PC-9 (cell line): ENCODE measurements around the gene SLC6A6. TPM values are rescaled to one million over a fixed set of nuclear protein-coding genes. Genes with fewer than 3 reads are reported as not detected.

Source experiments
- BruUV-seq: library from RNA; stranded (reverse); fragments of 400-500 nt; replicated peaks from 2 replicates; lab custom pipeline; 2021; lab: Mats Ljungman, UMichigan
- CTCF ChIA-PET: fragments of 300-600 bp; sonication (Branson Sonifier 250); formaldehyde crosslinking; loops from one replicate; lab custom pipeline; 2022; ENCODE audit warnings: antibody characterized with exemption; lab: Charles Lee
- POLR2A ChIA-PET: fragments of 300-600 bp; sonication (Branson Sonifier 250); formaldehyde crosslinking; loops from one replicate; lab custom pipeline; 2022; ENCODE audit warnings: antibody characterized with exemption; ENCODE audit not compliant: unreplicated experiment; lab: Charles Lee
- DNase-seq, 2 experiments: peaks; one replicate each; pipeline versions ENCODE4 v3.0.0 to v3.0.0-alpha.2; 2015 to 2022; ENCODE audit warnings: mixed read lengths in 1 of 2
- H2AFZ ChIP-seq: fragments of 200-600 bp; sonication (generic); 2 replicates; pipeline ENCODE4 v1.8.1; 2017; ENCODE audit warnings: antibody characterized with exemption
- H3F3A ChIP-seq: fragments of 200-600 bp; sonication (generic); 2 replicates; pipeline ENCODE4 v1.8.1; 2017; ENCODE audit warnings: antibody characterized with exemption, mild to moderate bottlenecking, low read depth; ENCODE audit not compliant: insufficient read depth
- H3K27ac ChIP-seq: fragments of 200-600 bp; sonication (generic); 2 replicates; pipeline ENCODE4 v1.6.1; 2016; ENCODE audit warnings: mixed run types
- H3K27me3 ChIP-seq: fragments of 200-600 bp; sonication (generic); 2 replicates; pipeline ENCODE4 v1.6.1; 2016; ENCODE audit warnings: low read depth, mixed run types; ENCODE audit not compliant: insufficient read depth
- H3K36me3 ChIP-seq: fragments of 200-600 bp; sonication (generic); 2 replicates; pipeline ENCODE4 v1.6.1; 2016; ENCODE audit warnings: low read depth, mixed run types
- H3K4me1 ChIP-seq: fragments of 200-600 bp; sonication (generic); replicated peaks from 2 replicates; pipeline ENCODE4 v1.6.1; 2016; ENCODE audit warnings: mixed run types; ENCODE audit not compliant: insufficient read depth
- H3K4me2 ChIP-seq: fragments of 200-600 bp; sonication (generic); 2 replicates; pipeline ENCODE4 v1.6.1; 2017; ENCODE audit warnings: mixed run types
- H3K4me3 ChIP-seq: fragments of 200-600 bp; sonication (generic); 2 replicates; pipeline ENCODE4 v1.6.1; 2016; ENCODE audit warnings: mixed run types
- H3K79me2 ChIP-seq: fragments of 200-600 bp; sonication (generic); 2 replicates; pipeline ENCODE4 v1.6.1; 2017; ENCODE audit warnings: low read depth, mixed run types
- H3K9me2 ChIP-seq: fragments of 200-600 bp; sonication (generic); 2 replicates; pipeline ENCODE4 v1.8.1; 2017; ENCODE audit warnings: mild to moderate bottlenecking; ENCODE audit not compliant: insufficient read depth
- H3K9me3 ChIP-seq: fragments of 200-600 bp; sonication (generic); 2 replicates; pipeline ENCODE4 v1.8.1; 2016; ENCODE audit warnings: low read depth; ENCODE audit not compliant: insufficient read depth
- H4K20me1 ChIP-seq: fragments of 200-600 bp; sonication (generic); 2 replicates; pipeline ENCODE4 v1.8.1; 2017; ENCODE audit not compliant: insufficient read depth
- CTCF ChIP-seq: fragments of 200-600 bp; sonication (generic); conservative IDR thresholded peaks from 2 replicates; pipeline ENCODE4 v1.6.1; 2017; ENCODE audit warnings: mixed run types, antibody characterized with exemption, mild to moderate bottlenecking, moderate library complexity
- EZH2 ChIP-seq: fragments of 200-600 bp; sonication (generic); IDR thresholded peaks from 2 replicates; pipeline ENCODE4 v1.8.0; 2017; ENCODE audit warnings: antibody characterized with exemption, low read depth
- intact Hi-C: fragments of 100-400 bp; cut with micrococcal nuclease; formaldehyde crosslinking; loops from one replicate; pipeline ENCODE4 v1.10.0; 2022; ENCODE audit not compliant: unreplicated experiment
- total RNA-seq: library from RNA; stranded (reverse); gene quantifications from 2 replicates; pipeline ENCODE4 v1.2.3, GENCODE V29; 2021

SLC6A6 gene
- total RNA-seq, 1 experiment from 2014 or later: 122 TPM

- no peak for TF ChIP-seq EZH2
- no peak for TF ChIP-seq CTCF
- Histone ChIP-seq H3K9me3 (no peaks in the 10 kb centered on the region), H3K4me2 (no peak overlapping the region), H3F3A (peaks cover 32% of the 10 kb centered on the region; the same call in 1 of the 2 replicates), H3K27ac (no peak overlapping the region), H2AFZ (no peak overlapping the region), H3K79me2 (no peaks in the 10 kb centered on the region), H3K36me3 (peaks cover 33% of the 10 kb centered on the region; the same call in 1 of the 2 replicates), H3K4me3 (no peak overlapping the region), H3K9me2 (no peaks in the 10 kb centered on the region), H3K27me3 (no peaks in the 10 kb centered on the region), H4K20me1 (no peaks in the 10 kb centered on the region), H3K4me1 (no peaks in the 10 kb centered on the region)
- ChIA-PET POLR2A (no interaction called here), CTCF (interaction anchor here (1.2 kb wide), 1 partner anchor 195 kb away, joined by 3 read pairs; no protein-coding TSS in a partner anchor)
- BruUV-seq: no TSS peak
- DNase-seq: peak in 1 of 2 experiments; percentile 34
- intact Hi-C loops: loop anchor here (2.0 kb wide), 2 partner anchors 56 to 200 kb away; no protein-coding TSS in a partner anchor
These were observed 58.1 kb downstream of the SLC6A6 start for GRCh38 chr3:14460342-14461005.

- H3K9me2 ChIP-seq: no peaks in the 10 kb centered on the region
- no peak for DNase-seq
- peaks cover 36% of the 10 kb centered on the region; the same call in 1 of the 2 replicates for H3F3A ChIP-seq
- intact Hi-C loops: loop anchor here (2.0 kb wide), 2 partner anchors 56 to 200 kb away; no protein-coding TSS in a partner anchor
- no peaks in the 10 kb centered on the region for H3K4me1 ChIP-seq
- no peak overlapping the region for H2AFZ ChIP-seq
- ChIA-PET POLR2A (no interaction called here), CTCF (interaction anchor here (1.2 to 1.5 kb wide), 2 partner anchors 196 to 258 kb away, joined by 3 read pairs; no protein-coding TSS in a partner anchor)
- H3K79me2 ChIP-seq: no peaks in the 10 kb centered on the region
- no peaks in the 10 kb centered on the region for H3K27me3 ChIP-seq
- H3K9me3 ChIP-seq: no peaks in the 10 kb centered on the region
- no peaks in the 10 kb centered on the region for H4K20me1 ChIP-seq
- no peak overlapping the region for H3K27ac ChIP-seq
- TF ChIP-seq CTCF (no peak), EZH2 (no peak)
- no peak overlapping the region for H3K4me2 ChIP-seq
- H3K4me3 ChIP-seq: no peak overlapping the region
- H3K36me3 ChIP-seq: peaks cover 33% of the 10 kb centered on the region; the same call in 1 of the 2 replicates
- no TSS peak for BruUV-seq
These were observed 58.8 kb downstream of the SLC6A6 start for GRCh38 chr3:14461006-14461747.

- CTCF ChIA-PET: interaction anchor here (0.8 to 1.5 kb wide), 3 partner anchors 60 to 258 kb away, joined by 3 to 5 read pairs (median 3); no protein-coding TSS in a partner anchor
- peak in 1 of 2 experiments; percentile 34 for DNase-seq
These were observed 59.4 kb downstream of the SLC6A6 start for GRCh38 chr3:14461748-14462324.

More at GRCh38 chr3:14461748-14462324, 59.4 kb downstream of the SLC6A6 start:
- BruUV-seq: no TSS peak
- intact Hi-C loops: loop anchor here (2.0 kb wide), 2 partner anchors 57 to 201 kb away; no protein-coding TSS in a partner anchor
- POLR2A ChIA-PET: no interaction called here
- Histone ChIP-seq H4K20me1 (no peaks in the 10 kb centered on the region; the same call in 1 of the 2 replicates), H3K4me3 (no peak overlapping the region), H3K4me1 (no peaks in the 10 kb centered on the region), H3K27me3 (no peaks in the 10 kb centered on the region), H3K4me2 (no peak overlapping the region), H3K36me3 (peaks cover 34% of the 10 kb centered on the region; the same call in 1 of the 2 replicates), H3K27ac (no peak overlapping the region), H2AFZ (no peak overlapping the region), H3K9me3 (no peaks in the 10 kb centered on the region), H3F3A (peaks cover 30% of the 10 kb centered on the region; the same call in 1 of the 2 replicates), H3K79me2 (no peaks in the 10 kb centered on the region), H3K9me2 (no peaks in the 10 kb centered on the region)
- peak; percentile 72 for TF ChIP-seq CTCF
- TF ChIP-seq EZH2: no peak
